GM21367 (cell line): ENCODE measurements around the gene ZNF608.

Source experiments
- ATAC-seq: cut with Tn5 transposase; IDR thresholded peaks from one replicate; pipeline ENCODE4 v1.9.1; 2021; ENCODE audit not compliant: unreplicated experiment

The ZNF608 gene

GRCh38 chr5:124745928-124746915, at the start of gene ZNF608:
Gene ZNF608, minus strand, starts transcription at chr5:124746639. Its CDS starts 1,650 bp downstream, at chr5:124744989.
- ATAC-seq: no peak

GRCh38 chr5:124795829-124796228, 49.4 kb upstream of the ZNF608 start:
- ATAC-seq: no peak

- no peak for ATAC-seq
Measured at GRCh38 chr5:124790895-124791732, 44.7 kb upstream of the ZNF608 start.

- ATAC-seq: no peak
Measured at GRCh38 chr5:124790301-124790894, 44.0 kb upstream of the ZNF608 start.

GRCh38 chr5:124789104-124789605, 42.7 kb upstream of the ZNF608 start:
- no peak for ATAC-seq

- no peak for ATAC-seq
Measured at GRCh38 chr5:124783794-124784193, 37.4 kb upstream of the ZNF608 start.

GRCh38 chr5:124783285-124783684, 36.8 kb upstream of the ZNF608 start:
- no peak for ATAC-seq

- no peak for ATAC-seq
Measured at GRCh38 chr5:124782262-124782661, 35.8 kb upstream of the ZNF608 start.

- no peak for ATAC-seq
Measured at GRCh38 chr5:124780011-124780410, 33.6 kb upstream of the ZNF608 start.

GRCh38 chr5:124773315-124774311, 27.2 kb upstream of the ZNF608 start:
- no peak for ATAC-seq

GRCh38 chr5:124772457-124773200, 26.2 kb upstream of the ZNF608 start:
- no peak for ATAC-seq

- ATAC-seq: no peak
Measured at GRCh38 chr5:124771761-124772160, 25.3 kb upstream of the ZNF608 start.

- no peak for ATAC-seq
Measured at GRCh38 chr5:124764992-124765611, 18.7 kb upstream of the ZNF608 start.

GRCh38 chr5:124764585-124764984, 18.1 kb upstream of the ZNF608 start:
- no peak for ATAC-seq

GRCh38 chr5:124761010-124761409, 14.6 kb upstream of the ZNF608 start:
- no peak for ATAC-seq

- ATAC-seq: no peak
Measured at GRCh38 chr5:124760608-124761007, 14.2 kb upstream of the ZNF608 start.

- ATAC-seq: no peak
Measured at GRCh38 chr5:124755565-124755964, 9.1 kb upstream of the ZNF608 start.

GRCh38 chr5:124755041-124755440, 8.6 kb upstream of the ZNF608 start:
- ATAC-seq: no peak
